Lung (tissue), 12 donors: ENCODE results near the gene ADTRP. TPM values are rescaled to one million over a fixed set of nuclear protein-coding genes. Genes with fewer than 3 reads are reported as not detected.

Experiments
- ATAC-seq: fragments of 200-7000 bp; cut with Tn5 transposase; one replicate; pipeline ENCODE4 v1.9.1; 2020; ENCODE audit warnings: moderate number of reproducible peaks; ENCODE audit not compliant: insufficient read depth, low FRiP score
- DNase-seq, 3 donors: peaks; one replicate each; pipeline ENCODE4 v3.0.0-alpha.2; 2013 to 2017
- H3K27ac ChIP-seq, 2 donors: one replicate each; pipeline ENCODE4 v1.5.1; 2013; ENCODE audit warnings: mild to moderate bottlenecking in 2 of 2, moderate library complexity in 2 of 2, control low read depth in 1 of 2, inconsistent platforms in 1 of 2, low read depth in 1 of 2, low read length in 1 of 2
- H3K27me3 ChIP-seq, 3 donors: one replicate each; pipeline ENCODE4 v1.5.1; 2013; ENCODE audit warnings: low read length in 2 of 3; ENCODE audit not compliant: control insufficient read depth in 3 of 3, insufficient read depth in 3 of 3
- H3K36me3 ChIP-seq, 4 donors: one replicate each; pipeline ENCODE4 v1.5.1; 2013; ENCODE audit warnings: low read length in 4 of 4, mild to moderate bottlenecking in 1 of 4, moderate library complexity in 1 of 4; ENCODE audit not compliant: control insufficient read depth in 4 of 4, insufficient read depth in 4 of 4
- H3K4me1 ChIP-seq, 5 donors: one replicate each; pipeline ENCODE4 v1.5.1; 2013; ENCODE audit warnings: low read length in 5 of 5, mild to moderate bottlenecking in 2 of 5, moderate library complexity in 1 of 5; ENCODE audit not compliant: control insufficient read depth in 5 of 5, insufficient read depth in 5 of 5
- H3K4me3 ChIP-seq: one replicate; pipeline ENCODE4 v1.5.1; 2013; ENCODE audit warnings: mild to moderate bottlenecking, control low read depth, moderate library complexity
- H3K9ac ChIP-seq, 2 donors: one replicate each; pipeline ENCODE4 v1.5.1; 2013; ENCODE audit warnings: low read length in 2 of 2, control low read depth in 1 of 2; ENCODE audit not compliant: insufficient read depth in 1 of 2
- H3K9me3 ChIP-seq, 4 donors: one replicate each; pipeline ENCODE4 v1.5.1; 2013; ENCODE audit warnings: low read length in 3 of 4, mild to moderate bottlenecking in 1 of 4, moderate library complexity in 1 of 4; ENCODE audit not compliant: control insufficient read depth in 4 of 4, insufficient read depth in 3 of 4
- WGBS, 2 donors: extraction: QIAGEN DNeasy Blood & Tissue Kit; methylation state at CpG; one replicate each; pipeline ENCODE4 v1.1.7; 2013; 5-methylcytosine and 5-hydroxymethylcytosine counted together
- polyA plus RNA-seq, 2 donors: library from polyadenylated mRNA; stranded (reverse); fragments of 200-250 nt; gene quantifications; one replicate each; pipeline ENCODE4 v1.2.1, GENCODE V29; 2013
- total RNA-seq, 2 donors: library from RNA; depleted of rRNA in 1 of 2; stranded (reverse); fragments of >200 nt in 1 of 2; gene quantifications; one replicate each; pipeline ENCODE4 v1.2.1, GENCODE V29; 2014 to 2021
- TF ChIP-seq, protein P1 (sequence below): IDR thresholded peaks from 2 replicates; pipeline ENCODE4 v1.5.1; 2012; ENCODE audit warnings: mild to moderate bottlenecking; ENCODE audit errors: control extremely low read depth, extremely low read depth
- donor health status: control.
- donor health status: control.
- donor health status: Bipolar disorder and iron deficiency.
- donor health status: healthy.
- donor health status: DM: yes; HTN: yes; CAD: no.

ADTRP gene
- total and polyA plus RNA-seq, 4 donors, result 3.9 to 8.0 (median 5.7) TPM

DNA sequence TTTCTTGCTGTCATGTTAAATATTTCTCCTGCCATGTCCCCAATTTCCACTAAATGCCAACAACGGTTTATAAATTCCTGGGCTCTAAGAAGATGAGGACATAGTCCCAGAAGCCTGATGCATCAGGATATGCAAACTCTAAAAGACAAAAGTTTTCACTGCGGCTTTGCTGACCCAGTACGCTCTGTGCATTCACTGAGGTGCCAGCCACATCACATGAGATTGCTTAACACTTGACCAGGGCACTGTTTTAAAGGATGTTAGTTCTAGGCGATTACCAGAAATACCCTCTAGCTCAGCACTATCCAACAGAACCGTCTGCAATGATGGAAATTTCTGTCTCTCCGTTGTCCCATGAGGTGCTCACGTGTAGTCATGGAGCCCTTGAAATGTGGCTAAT is 19.9 kb upstream of the ADTRP start:
- DNase-seq (no peak), ATAC-seq (no peak)
- no peaks in the 10 kb centered on the region for H3K27me3 ChIP-seq
- TF ChIP-seq, protein P1, sequence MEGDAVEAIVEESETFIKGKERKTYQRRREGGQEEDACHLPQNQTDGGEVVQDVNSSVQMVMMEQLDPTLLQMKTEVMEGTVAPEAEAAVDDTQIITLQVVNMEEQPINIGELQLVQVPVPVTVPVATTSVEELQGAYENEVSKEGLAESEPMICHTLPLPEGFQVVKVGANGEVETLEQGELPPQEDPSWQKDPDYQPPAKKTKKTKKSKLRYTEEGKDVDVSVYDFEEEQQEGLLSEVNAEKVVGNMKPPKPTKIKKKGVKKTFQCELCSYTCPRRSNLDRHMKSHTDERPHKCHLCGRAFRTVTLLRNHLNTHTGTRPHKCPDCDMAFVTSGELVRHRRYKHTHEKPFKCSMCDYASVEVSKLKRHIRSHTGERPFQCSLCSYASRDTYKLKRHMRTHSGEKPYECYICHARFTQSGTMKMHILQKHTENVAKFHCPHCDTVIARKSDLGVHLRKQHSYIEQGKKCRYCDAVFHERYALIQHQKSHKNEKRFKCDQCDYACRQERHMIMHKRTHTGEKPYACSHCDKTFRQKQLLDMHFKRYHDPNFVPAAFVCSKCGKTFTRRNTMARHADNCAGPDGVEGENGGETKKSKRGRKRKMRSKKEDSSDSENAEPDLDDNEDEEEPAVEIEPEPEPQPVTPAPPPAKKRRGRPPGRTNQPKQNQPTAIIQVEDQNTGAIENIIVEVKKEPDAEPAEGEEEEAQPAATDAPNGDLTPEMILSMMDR, result no peak
- no peak overlapping the region for H3K27ac ChIP-seq
- no peaks in the 10 kb centered on the region for H3K9me3 ChIP-seq
- no peak overlapping the region for H3K4me3 ChIP-seq
- H3K36me3 ChIP-seq, result no peaks in the 10 kb centered on the region
- 91 to 93% methylated on average over 7 of the region's 7 CpGs for WGBS, 2 donors
- no peak overlapping the region for H3K9ac ChIP-seq
- H3K4me1 ChIP-seq, result peaks cover 0 to 5% (median 0%) of the 10 kb centered on the region in 5 donors

DNA sequence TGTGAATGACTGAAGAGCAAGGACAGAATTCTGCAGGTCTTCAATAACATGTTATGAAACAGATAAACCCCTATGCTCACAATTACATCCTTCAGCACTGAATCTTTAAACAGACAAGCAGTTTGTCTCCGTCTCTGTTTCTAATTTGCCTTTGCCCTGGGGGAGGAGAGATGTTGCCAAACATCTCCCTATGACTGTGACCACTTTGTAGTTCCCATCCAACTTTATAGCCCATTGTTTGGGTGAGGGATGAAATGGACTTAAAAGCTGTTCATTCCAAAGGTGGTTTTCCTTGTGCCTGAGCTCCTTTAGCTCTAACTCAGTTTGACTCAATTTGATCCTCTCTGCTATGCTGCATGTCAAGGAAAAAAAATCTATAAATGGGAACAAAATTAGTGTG is 19.5 kb upstream of the ADTRP start:
- Histone ChIP-seq H3K27ac (no peak overlapping the region), H3K27me3 (no peaks in the 10 kb centered on the region), H3K9me3 (no peaks in the 10 kb centered on the region), H3K4me1 (peaks cover 0 to 5% (median 0%) of the 10 kb centered on the region in 5 donors), H3K9ac (no peak overlapping the region), H3K36me3 (no peaks in the 10 kb centered on the region), H3K4me3 (no peak overlapping the region)
- WGBS, 2 donors, result 84 to 91% methylated on average over 1 of the region's 1 CpG
- ATAC-seq, result no peak
- DNase-seq, result no peak
- TF ChIP-seq, protein P1, result no peak

DNA sequence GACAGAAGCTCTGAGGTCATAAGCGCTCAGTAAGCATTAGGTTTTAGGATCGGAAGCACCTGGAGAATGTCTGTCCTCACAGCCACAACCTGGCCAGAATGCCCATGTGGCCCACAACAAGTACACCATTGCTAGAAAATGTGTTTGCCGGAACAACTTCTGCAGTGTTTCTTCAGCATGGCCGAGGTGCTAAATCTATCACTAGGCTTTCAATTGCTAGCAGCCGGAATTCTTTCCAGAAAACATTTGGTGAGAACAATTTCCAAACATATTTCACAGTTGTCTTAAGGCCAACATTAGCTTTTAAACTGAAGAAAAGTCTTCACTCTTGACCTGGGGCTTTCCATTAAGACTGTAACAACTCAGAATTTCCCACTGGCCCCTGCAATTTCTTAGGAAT is 18.2 kb upstream of the ADTRP start:
- Histone ChIP-seq H3K4me3 (no peak overlapping the region), H3K9me3 (no peaks in the 10 kb centered on the region), H3K36me3 (no peaks in the 10 kb centered on the region), H3K27ac (no peak overlapping the region), H3K4me1 (peaks cover 0 to 5% (median 0%) of the 10 kb centered on the region in 5 donors), H3K27me3 (no peaks in the 10 kb centered on the region), H3K9ac (no peak overlapping the region)
- WGBS, 2 donors, result 92 to 95% methylated on average over 5 of the region's 5 CpGs
- DNase-seq, result no peak
- TF ChIP-seq, protein P1, result no peak
- no peak for ATAC-seq

DNA sequence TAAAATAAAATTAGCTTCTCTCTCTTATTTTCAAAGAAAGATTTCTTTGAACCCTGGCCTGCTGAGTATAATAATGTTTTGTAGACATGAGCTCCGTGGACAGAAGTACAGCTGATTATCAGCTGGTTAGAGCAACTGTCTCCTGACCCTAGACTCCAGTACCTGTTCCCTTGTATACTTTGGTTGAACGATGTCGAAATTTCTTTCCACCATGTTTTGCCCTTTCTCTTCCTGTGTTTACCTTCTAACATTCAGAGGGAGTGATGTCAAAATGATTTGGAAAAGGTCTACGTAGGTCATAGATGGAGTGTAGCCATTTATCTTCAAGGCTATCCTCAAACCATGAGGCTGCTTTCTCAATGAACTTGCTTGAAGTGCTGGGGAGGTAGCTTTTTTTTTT is 16.8 kb upstream of the ADTRP start:
- DNase-seq, result no peak
- no peak for ATAC-seq
- Histone ChIP-seq H3K36me3 (no peaks in the 10 kb centered on the region), H3K4me1 (peaks cover 0 to 6% (median 0%) of the 10 kb centered on the region in 5 donors), H3K4me3 (no peak overlapping the region), H3K9ac (no peak overlapping the region), H3K27ac (no peak overlapping the region), H3K9me3 (no peaks in the 10 kb centered on the region), H3K27me3 (no peaks in the 10 kb centered on the region)
- TF ChIP-seq, protein P1, result no peak
- 67 to 79% methylated on average over 4 of the region's 4 CpGs for WGBS, 2 donors
